ENCODE results near the gene PNO1.

PNO1 gene

GRCh38 chr2:68134554-68134953 is 23.1 kb upstream of the PNO1 start:
- no peak overlapping the region for H3K27ac Mint-ChIP-seq
- H3K27me3 Mint-ChIP-seq (ENCODE audit: low read depth): no peaks in the 10 kb centered on the region
- H3K4me1 Mint-ChIP-seq (ENCODE audit: low read depth): peaks cover 4% of the 10 kb centered on the region
- H3K4me3 Mint-ChIP-seq: no peak overlapping the region
- DNase-seq (ENCODE audit: low spot score): no peak
- peaks cover 9% of the 10 kb centered on the region for H3K36me3 Mint-ChIP-seq (ENCODE audit: low read depth)
- H3K9me3 Mint-ChIP-seq: no peaks in the 10 kb centered on the region

- H3K27me3 Mint-ChIP-seq (ENCODE audit: low read depth): no peaks in the 10 kb centered on the region
- H3K9me3 Mint-ChIP-seq: no peaks in the 10 kb centered on the region
- H3K4me3 Mint-ChIP-seq: no peak overlapping the region
- no peak for DNase-seq (ENCODE audit: low spot score)
- no peak overlapping the region for H3K27ac Mint-ChIP-seq
- H3K4me1 Mint-ChIP-seq (ENCODE audit: low read depth): peaks cover 4% of the 10 kb centered on the region
- peaks cover 9% of the 10 kb centered on the region for H3K36me3 Mint-ChIP-seq (ENCODE audit: low read depth)
Observed at GRCh38 chr2:68135448-68136320, 22.0 kb upstream of the PNO1 start.

- Mint-ChIP-seq H3K36me3 (ENCODE audit: low read depth) (peaks cover 5% of the 10 kb centered on the region), H3K4me1 (ENCODE audit: low read depth) (no peaks in the 10 kb centered on the region), H3K9me3 (no peaks in the 10 kb centered on the region), H3K4me3 (no peak overlapping the region), H3K27me3 (ENCODE audit: low read depth) (no peaks in the 10 kb centered on the region), H3K27ac (no peak overlapping the region)
- DNase-seq (ENCODE audit: low spot score): no peak
Observed at GRCh38 chr2:68141875-68142274, 15.8 kb upstream of the PNO1 start.

GRCh38 chr2:68151037-68151436 is 6.7 kb upstream of the PNO1 start:
- Mint-ChIP-seq H3K27me3 (ENCODE audit: low read depth) (no peaks in the 10 kb centered on the region), H3K27ac (no peak overlapping the region), H3K4me3 (no peak overlapping the region), H3K4me1 (ENCODE audit: low read depth) (peaks cover 25% of the 10 kb centered on the region), H3K36me3 (ENCODE audit: low read depth) (no peaks in the 10 kb centered on the region), H3K9me3 (no peaks in the 10 kb centered on the region)
- DNase-seq (ENCODE audit: low spot score): no peak

GRCh38 chr2:68152681-68153347 is 4.9 kb upstream of the PNO1 start:
- no peaks in the 10 kb centered on the region for H3K27me3 Mint-ChIP-seq (ENCODE audit: low read depth)
- H3K9me3 Mint-ChIP-seq: no peaks in the 10 kb centered on the region
- H3K36me3 Mint-ChIP-seq (ENCODE audit: low read depth): peaks cover 1% of the 10 kb centered on the region
- DNase-seq (ENCODE audit: low spot score): no peak
- peak overlapping the region; percentile 43 for H3K27ac Mint-ChIP-seq
- peaks cover 35% of the 10 kb centered on the region for H3K4me1 Mint-ChIP-seq (ENCODE audit: low read depth)
- peak overlapping the region; percentile 47 for H3K4me3 Mint-ChIP-seq

GRCh38 chr2:68155618-68156017 is 2.1 kb upstream of the PNO1 start:
- Mint-ChIP-seq H3K9me3 (no peaks in the 10 kb centered on the region), H3K36me3 (ENCODE audit: low read depth) (peaks cover 6% of the 10 kb centered on the region), H3K4me3 (peak overlapping the region; percentile 46), H3K27ac (peak overlapping the region; percentile 47), H3K27me3 (ENCODE audit: low read depth) (no peaks in the 10 kb centered on the region), H3K4me1 (ENCODE audit: low read depth) (peaks cover 42% of the 10 kb centered on the region)
- no peak for DNase-seq (ENCODE audit: low spot score)

- H3K9me3 Mint-ChIP-seq: no peaks in the 10 kb centered on the region
- DNase-seq (ENCODE audit: low spot score): no peak
- H3K4me3 Mint-ChIP-seq: peak overlapping the region; percentile 87
- H3K27me3 Mint-ChIP-seq (ENCODE audit: low read depth): no peaks in the 10 kb centered on the region
- peaks cover 40% of the 10 kb centered on the region for H3K4me1 Mint-ChIP-seq (ENCODE audit: low read depth)
- peak overlapping the region; percentile 100 for H3K27ac Mint-ChIP-seq
- H3K36me3 Mint-ChIP-seq (ENCODE audit: low read depth): peaks cover 12% of the 10 kb centered on the region
Observed at GRCh38 chr2:68156419-68156818, 1.3 kb upstream of the PNO1 start.

- H3K4me1 Mint-ChIP-seq (ENCODE audit: low read depth): peaks cover 36% of the 10 kb centered on the region
- H3K27ac Mint-ChIP-seq: peak overlapping the region; percentile 100
- no peaks in the 10 kb centered on the region for H3K27me3 Mint-ChIP-seq (ENCODE audit: low read depth)
- DNase-seq (ENCODE audit: low spot score): no peak
- no peaks in the 10 kb centered on the region for H3K9me3 Mint-ChIP-seq
- peaks cover 15% of the 10 kb centered on the region for H3K36me3 Mint-ChIP-seq (ENCODE audit: low read depth)
- H3K4me3 Mint-ChIP-seq: peak overlapping the region; percentile 87
Observed at GRCh38 chr2:68157002-68157401, 686 bp upstream of the PNO1 start.

- peaks cover 27% of the 10 kb centered on the region for H3K4me1 Mint-ChIP-seq (ENCODE audit: low read depth)
- DNase-seq (ENCODE audit: low spot score): no peak
- H3K36me3 Mint-ChIP-seq (ENCODE audit: low read depth): peaks cover 23% of the 10 kb centered on the region
- H3K4me3 Mint-ChIP-seq: peak overlapping the region; percentile 87
- H3K27ac Mint-ChIP-seq: peak overlapping the region; percentile 100
- H3K27me3 Mint-ChIP-seq (ENCODE audit: low read depth): no peaks in the 10 kb centered on the region
- H3K9me3 Mint-ChIP-seq: no peaks in the 10 kb centered on the region
Observed at GRCh38 chr2:68158134-68158447, 403 bp downstream of the PNO1 start.

- DNase-seq (ENCODE audit: low spot score): no peak
- Mint-ChIP-seq H3K36me3 (ENCODE audit: low read depth) (peaks cover 39% of the 10 kb centered on the region), H3K27ac (no peak overlapping the region), H3K27me3 (ENCODE audit: low read depth) (no peaks in the 10 kb centered on the region), H3K4me3 (no peak overlapping the region), H3K9me3 (no peaks in the 10 kb centered on the region), H3K4me1 (ENCODE audit: low read depth) (peaks cover 9% of the 10 kb centered on the region)
Observed at GRCh38 chr2:68163641-68164040, 6.0 kb downstream of the PNO1 start.

- no peak overlapping the region for H3K27ac Mint-ChIP-seq
Observed at GRCh38 chr2:68167186-68167585, 9.5 kb downstream of the PNO1 start.

GRCh38 chr2:68169308-68169707 is 11.6 kb downstream of the PNO1 start:
- Mint-ChIP-seq H3K4me3 (no peak overlapping the region), H3K27me3 (ENCODE audit: low read depth) (no peaks in the 10 kb centered on the region), H3K27ac (no peak overlapping the region), H3K9me3 (no peaks in the 10 kb centered on the region), H3K4me1 (ENCODE audit: low read depth) (peaks cover 4% of the 10 kb centered on the region), H3K36me3 (ENCODE audit: low read depth) (peaks cover 18% of the 10 kb centered on the region)
- no peak for DNase-seq (ENCODE audit: low spot score)

More at GRCh38 chr2:68167186-68167585, 9.5 kb downstream of the PNO1 start:
- Mint-ChIP-seq H3K9me3 (no peaks in the 10 kb centered on the region), H3K4me3 (no peak overlapping the region), H3K27me3 (ENCODE audit: low read depth) (no peaks in the 10 kb centered on the region), H3K4me1 (ENCODE audit: low read depth) (no peaks in the 10 kb centered on the region), H3K36me3 (ENCODE audit: low read depth) (peaks cover 24% of the 10 kb centered on the region)
- DNase-seq (ENCODE audit: low spot score): no peak

GRCh38 chr2:68171146-68171545 is 13.5 kb downstream of the PNO1 start:
- Mint-ChIP-seq H3K27ac (no peak overlapping the region), H3K4me1 (ENCODE audit: low read depth) (peaks cover 4% of the 10 kb centered on the region), H3K36me3 (ENCODE audit: low read depth) (peaks cover 19% of the 10 kb centered on the region), H3K27me3 (ENCODE audit: low read depth) (no peaks in the 10 kb centered on the region), H3K9me3 (no peaks in the 10 kb centered on the region), H3K4me3 (no peak overlapping the region)
- no peak for DNase-seq (ENCODE audit: low spot score)

- H3K9me3 Mint-ChIP-seq: no peaks in the 10 kb centered on the region
- no peak for DNase-seq (ENCODE audit: low spot score)
- peaks cover 4% of the 10 kb centered on the region for H3K4me1 Mint-ChIP-seq (ENCODE audit: low read depth)
- H3K4me3 Mint-ChIP-seq: no peak overlapping the region
- peaks cover 19% of the 10 kb centered on the region for H3K36me3 Mint-ChIP-seq (ENCODE audit: low read depth)
- H3K27me3 Mint-ChIP-seq (ENCODE audit: low read depth): no peaks in the 10 kb centered on the region
- H3K27ac Mint-ChIP-seq: no peak overlapping the region
Observed at GRCh38 chr2:68171684-68172083, 14.0 kb downstream of the PNO1 start.
